GM13976 (cell line): ENCODE results near the gene RSAD1.
"Not testable (repeated sequence)": the region's sequence is repeated elsewhere in the genome, so short reads cannot be mapped to it uniquely, and the experiment has no call there.

ENCODE experiments used
- DNase-seq: peaks from one replicate; pipeline ENCODE4 v3.0.0; 2012; ENCODE audit warnings: low spot score
- CTCF ChIP-seq: IDR thresholded peaks from 2 replicates; pipeline ENCODE4 v1.5.1; 2012; ENCODE audit warnings: borderline replicate concordance, mild to moderate bottlenecking; ENCODE audit not compliant: insufficient read depth; ENCODE audit errors: extremely low read depth, missing control alignments, control extremely low read depth
- in situ Hi-C: fragments of 300-500 bp; cut with MboI; formaldehyde crosslinking; loops from one replicate; pipeline ENCODE4 v1.12.0; 2022; ENCODE audit warnings: low sequenced_read_pairs, mixed read lengths, inconsistent platforms; ENCODE audit not compliant: unreplicated experiment

RSAD1 gene

GRCh38 chr17:50472286-50472685 lies 6.4 kb upstream of the RSAD1 start:
- no peak for TF ChIP-seq CTCF
- in situ Hi-C loops: no loop called here
- DNase-seq: no peak

GRCh38 chr17:50472761-50473161 lies 5.9 kb upstream of the RSAD1 start:
- DNase-seq, in situ Hi-C loops: not testable (repeated sequence)

- in situ Hi-C loops: no loop called here
- no peak for TF ChIP-seq CTCF
- no peak for DNase-seq
Observed at GRCh38 chr17:50473901-50474300, 4.8 kb upstream of the RSAD1 start.

- DNase-seq: no peak
- in situ Hi-C loops: no loop called here
- TF ChIP-seq CTCF: no peak
Observed at GRCh38 chr17:50474523-50474922, 4.1 kb upstream of the RSAD1 start.

GRCh38 chr17:50475362-50475761 lies 3.3 kb upstream of the RSAD1 start:
- no peak for DNase-seq
- no peak for TF ChIP-seq CTCF
- in situ Hi-C loops: no loop called here

GRCh38 chr17:50475775-50476544 lies 2.7 kb upstream of the RSAD1 start:
- in situ Hi-C loops, DNase-seq: not testable (repeated sequence)

- in situ Hi-C loops: no loop called here
- DNase-seq: no peak
- TF ChIP-seq CTCF: no peak
Observed at GRCh38 chr17:50476545-50477315, 1.9 kb upstream of the RSAD1 start.

- no peak for TF ChIP-seq CTCF
- no peak for DNase-seq
- in situ Hi-C loops: no loop called here
Observed at GRCh38 chr17:50477976-50478375, 684 bp upstream of the RSAD1 start.
